PC-9 (cell line): ENCODE data around the gene SLX9. TPM values are rescaled to one million over a fixed set of nuclear protein-coding genes. Genes with fewer than 3 reads are reported as not detected.

Experiments
- BruUV-seq: library from RNA; stranded (reverse); fragments of 400-500 nt; replicated peaks from 2 replicates; lab custom pipeline; 2021; lab: Mats Ljungman, UMichigan
- CTCF ChIA-PET: fragments of 300-600 bp; sonication (Branson Sonifier 250); formaldehyde crosslinking; loops from one replicate; lab custom pipeline; 2022; ENCODE audit warnings: antibody characterized with exemption; lab: Charles Lee
- POLR2A ChIA-PET: fragments of 300-600 bp; sonication (Branson Sonifier 250); formaldehyde crosslinking; loops from one replicate; lab custom pipeline; 2022; ENCODE audit warnings: antibody characterized with exemption; ENCODE audit not compliant: unreplicated experiment; lab: Charles Lee
- DNase-seq, 2 experiments: peaks; one replicate each; pipeline versions ENCODE4 v3.0.0 to v3.0.0-alpha.2; 2015 to 2022; ENCODE audit warnings: mixed read lengths in 1 of 2
- H2AFZ ChIP-seq: fragments of 200-600 bp; sonication (generic); 2 replicates; pipeline ENCODE4 v1.8.1; 2017; ENCODE audit warnings: antibody characterized with exemption
- H3F3A ChIP-seq: fragments of 200-600 bp; sonication (generic); 2 replicates; pipeline ENCODE4 v1.8.1; 2017; ENCODE audit warnings: antibody characterized with exemption, mild to moderate bottlenecking, low read depth; ENCODE audit not compliant: insufficient read depth
- H3K27ac ChIP-seq: fragments of 200-600 bp; sonication (generic); 2 replicates; pipeline ENCODE4 v1.6.1; 2016; ENCODE audit warnings: mixed run types
- H3K27me3 ChIP-seq: fragments of 200-600 bp; sonication (generic); 2 replicates; pipeline ENCODE4 v1.6.1; 2016; ENCODE audit warnings: low read depth, mixed run types; ENCODE audit not compliant: insufficient read depth
- H3K36me3 ChIP-seq: fragments of 200-600 bp; sonication (generic); 2 replicates; pipeline ENCODE4 v1.6.1; 2016; ENCODE audit warnings: low read depth, mixed run types
- H3K4me1 ChIP-seq: fragments of 200-600 bp; sonication (generic); replicated peaks from 2 replicates; pipeline ENCODE4 v1.6.1; 2016; ENCODE audit warnings: mixed run types; ENCODE audit not compliant: insufficient read depth
- H3K4me2 ChIP-seq: fragments of 200-600 bp; sonication (generic); 2 replicates; pipeline ENCODE4 v1.6.1; 2017; ENCODE audit warnings: mixed run types
- H3K4me3 ChIP-seq: fragments of 200-600 bp; sonication (generic); 2 replicates; pipeline ENCODE4 v1.6.1; 2016; ENCODE audit warnings: mixed run types
- H3K79me2 ChIP-seq: fragments of 200-600 bp; sonication (generic); 2 replicates; pipeline ENCODE4 v1.6.1; 2017; ENCODE audit warnings: low read depth, mixed run types
- H3K9me2 ChIP-seq: fragments of 200-600 bp; sonication (generic); 2 replicates; pipeline ENCODE4 v1.8.1; 2017; ENCODE audit warnings: mild to moderate bottlenecking; ENCODE audit not compliant: insufficient read depth
- H3K9me3 ChIP-seq: fragments of 200-600 bp; sonication (generic); 2 replicates; pipeline ENCODE4 v1.8.1; 2016; ENCODE audit warnings: low read depth; ENCODE audit not compliant: insufficient read depth
- H4K20me1 ChIP-seq: fragments of 200-600 bp; sonication (generic); 2 replicates; pipeline ENCODE4 v1.8.1; 2017; ENCODE audit not compliant: insufficient read depth
- EZH2 ChIP-seq: fragments of 200-600 bp; sonication (generic); IDR thresholded peaks from 2 replicates; pipeline ENCODE4 v1.8.0; 2017; ENCODE audit warnings: antibody characterized with exemption, low read depth
- intact Hi-C: fragments of 100-400 bp; cut with micrococcal nuclease; formaldehyde crosslinking; loops from one replicate; pipeline ENCODE4 v1.10.0; 2022; ENCODE audit not compliant: unreplicated experiment
- total RNA-seq: library from RNA; stranded (reverse); gene quantifications from 2 replicates; pipeline ENCODE4 v1.2.3, GENCODE V29; 2021
- TF ChIP-seq, protein P1 (sequence below): fragments of 200-600 bp; sonication (generic); conservative IDR thresholded peaks from 2 replicates; pipeline ENCODE4 v1.6.1; 2017; ENCODE audit warnings: mixed run types, antibody characterized with exemption, mild to moderate bottlenecking, moderate library complexity

SLX9 gene
- total RNA-seq, 1 experiment from 2014 or later: 22.8 TPM

- Histone ChIP-seq H2AFZ (no peak overlapping the region), H3K4me2 (no peak overlapping the region), H4K20me1 (no peaks in the 10 kb centered on the region), H3K9me2 (no peaks in the 10 kb centered on the region), H3K27me3 (no peaks in the 10 kb centered on the region), H3K4me3 (no peak overlapping the region), H3K9me3 (no peaks in the 10 kb centered on the region), H3K27ac (no peak overlapping the region), H3K36me3 (no peaks in the 10 kb centered on the region), H3K79me2 (no peaks in the 10 kb centered on the region), H3F3A (peaks cover 4% of the 10 kb centered on the region; the same call in 1 of the 2 replicates), H3K4me1 (no peaks in the 10 kb centered on the region)
- no TSS peak for BruUV-seq
- ChIA-PET POLR2A (no interaction called here), CTCF (interaction anchor here (0.8 kb wide), 1 partner anchor 41 kb away, joined by 32 read pairs; no protein-coding TSS in a partner anchor)
- intact Hi-C loops: loop anchor here (2.0 kb wide), 1 partner anchor 37 kb away; no protein-coding TSS in a partner anchor
- DNase-seq: no peak
- TF ChIP-seq, protein P1, sequence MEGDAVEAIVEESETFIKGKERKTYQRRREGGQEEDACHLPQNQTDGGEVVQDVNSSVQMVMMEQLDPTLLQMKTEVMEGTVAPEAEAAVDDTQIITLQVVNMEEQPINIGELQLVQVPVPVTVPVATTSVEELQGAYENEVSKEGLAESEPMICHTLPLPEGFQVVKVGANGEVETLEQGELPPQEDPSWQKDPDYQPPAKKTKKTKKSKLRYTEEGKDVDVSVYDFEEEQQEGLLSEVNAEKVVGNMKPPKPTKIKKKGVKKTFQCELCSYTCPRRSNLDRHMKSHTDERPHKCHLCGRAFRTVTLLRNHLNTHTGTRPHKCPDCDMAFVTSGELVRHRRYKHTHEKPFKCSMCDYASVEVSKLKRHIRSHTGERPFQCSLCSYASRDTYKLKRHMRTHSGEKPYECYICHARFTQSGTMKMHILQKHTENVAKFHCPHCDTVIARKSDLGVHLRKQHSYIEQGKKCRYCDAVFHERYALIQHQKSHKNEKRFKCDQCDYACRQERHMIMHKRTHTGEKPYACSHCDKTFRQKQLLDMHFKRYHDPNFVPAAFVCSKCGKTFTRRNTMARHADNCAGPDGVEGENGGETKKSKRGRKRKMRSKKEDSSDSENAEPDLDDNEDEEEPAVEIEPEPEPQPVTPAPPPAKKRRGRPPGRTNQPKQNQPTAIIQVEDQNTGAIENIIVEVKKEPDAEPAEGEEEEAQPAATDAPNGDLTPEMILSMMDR: no peak
- TF ChIP-seq EZH2: no peak
These were observed 48.2 kb upstream of the SLX9 start for GRCh38 chr21:44891631-44892031.

DNA sequence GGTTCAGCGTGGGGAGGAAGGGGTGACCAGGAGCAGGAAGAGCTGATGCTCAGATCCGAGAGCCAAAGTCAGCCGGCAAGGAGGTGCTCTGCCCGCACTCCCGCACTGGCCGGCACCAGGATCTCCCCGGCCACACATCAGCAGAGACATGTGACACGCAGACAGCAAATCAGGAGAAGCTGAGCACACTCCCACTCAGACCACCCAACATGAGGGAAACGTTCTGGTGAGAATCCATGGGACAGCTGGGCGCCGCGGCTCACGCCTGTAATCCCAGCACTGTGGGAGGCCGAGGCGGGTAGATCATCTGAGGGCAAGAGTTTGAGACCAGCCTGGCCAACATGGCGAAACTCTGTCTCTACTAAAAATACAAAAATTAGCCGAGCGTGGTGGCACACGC is 47.7 kb upstream of the SLX9 start:
- no peaks in the 10 kb centered on the region for H3K9me3 ChIP-seq
- peaks cover 4% of the 10 kb centered on the region; the same call in 1 of the 2 replicates for H3F3A ChIP-seq
- intact Hi-C loops: loop anchor here (2.0 kb wide), 1 partner anchor 37 kb away; no protein-coding TSS in a partner anchor
- no peaks in the 10 kb centered on the region for H3K9me2 ChIP-seq
- H3K36me3 ChIP-seq: no peaks in the 10 kb centered on the region
- CTCF ChIA-PET: interaction anchor here (0.6 to 1.0 kb wide), 5 partner anchors 8 to 1040 kb away, joined by 3 to 32 read pairs (median 4); no protein-coding TSS in a partner anchor
- no peak overlapping the region for H2AFZ ChIP-seq
- POLR2A ChIA-PET: interaction anchor here (0.6 kb wide), 1 partner anchor 9 kb away, joined by 3 read pairs; no protein-coding TSS in a partner anchor
- no peaks in the 10 kb centered on the region for H3K4me1 ChIP-seq
- no peak overlapping the region for H3K4me2 ChIP-seq
- TF ChIP-seq EZH2: no peak
- TF ChIP-seq, protein P1: no peak
- no peaks in the 10 kb centered on the region for H4K20me1 ChIP-seq
- no peak overlapping the region for H3K4me3 ChIP-seq
- no peaks in the 10 kb centered on the region for H3K79me2 ChIP-seq
- BruUV-seq: no TSS peak
- no peak overlapping the region for H3K27ac ChIP-seq
- no peak for DNase-seq
- H3K27me3 ChIP-seq: no peaks in the 10 kb centered on the region

GRCh38 chr21:44892536-44893277 is 47.1 kb upstream of the SLX9 start:
- CTCF ChIA-PET: interaction anchor here (0.6 to 1.0 kb wide), 5 partner anchors 9 to 1040 kb away, joined by 3 to 32 read pairs (median 4); no protein-coding TSS in a partner anchor
- Histone ChIP-seq H3K4me3 (no peak overlapping the region), H3K9me2 (no peaks in the 10 kb centered on the region), H4K20me1 (no peaks in the 10 kb centered on the region), H3K36me3 (no peaks in the 10 kb centered on the region), H3K4me1 (no peaks in the 10 kb centered on the region), H3K4me2 (no peak overlapping the region), H3K27ac (no peak overlapping the region), H3K9me3 (no peaks in the 10 kb centered on the region), H2AFZ (no peak overlapping the region), H3K79me2 (no peaks in the 10 kb centered on the region), H3F3A (peaks cover 4% of the 10 kb centered on the region; the same call in 1 of the 2 replicates), H3K27me3 (no peaks in the 10 kb centered on the region)
- intact Hi-C loops: loop anchor here (2.0 kb wide), 1 partner anchor 36 kb away; no protein-coding TSS in a partner anchor
- TF ChIP-seq EZH2: no peak
- TF ChIP-seq, protein P1: peak; percentile 84
- POLR2A ChIA-PET: interaction anchor here (0.6 kb wide), 1 partner anchor 10 kb away, joined by 3 read pairs; no protein-coding TSS in a partner anchor
- DNase-seq: peak in 1 of 2 experiments; percentile 64
- no TSS peak for BruUV-seq
